Common myeloid progenitor, CD34-positive (primary cell): ENCODE results near the gene FOXM1.

Experiments
- CTCF ChIA-PET: fragments of 350-600 bp; sonication (Branson Sonifier 250); formaldehyde crosslinking; loops from one replicate; lab custom pipeline; 2021; ENCODE audit warnings: antibody characterized with exemption; lab: Charles Lee
- POLR2A ChIA-PET: fragments of 350-600 bp; sonication (Branson Sonifier 250); formaldehyde crosslinking; loops from one replicate; lab custom pipeline; 2021; ENCODE audit warnings: antibody characterized with exemption; lab: Charles Lee
- DNase-seq, 3 donors: peaks; one replicate each; pipeline versions ENCODE4 v3.0.0 to v3.0.0-alpha.2; 2013
- H3K27ac ChIP-seq, 2 experiments: 1 replicate in 1 of 2; 2 replicates in 1 of 2; pipeline ENCODE4 v1.7.0; 2013; ENCODE audit warnings: inconsistent platforms in 2 of 2, low read length in 2 of 2, mild to moderate bottlenecking in 2 of 2, low read depth in 1 of 2, moderate library complexity in 1 of 2; ENCODE audit not compliant: severe bottlenecking in 2 of 2, insufficient read depth in 1 of 2, poor library complexity in 1 of 2
- H3K27me3 ChIP-seq, 5 experiments: replicated peaks in 2 of 5; 1 replicate in 3 of 5; 2 replicates in 2 of 5; pipeline versions ENCODE4 v1.6.1 to v1.7.0; 2013; ENCODE audit warnings: low read length in 4 of 5, mild to moderate bottlenecking in 2 of 5, moderate library complexity in 2 of 5, inconsistent platforms in 1 of 5; ENCODE audit not compliant: insufficient read depth in 5 of 5, control insufficient read depth in 4 of 5
- H3K36me3 ChIP-seq, 4 experiments: 1 replicate in 2 of 4; 2 replicates in 2 of 4; pipeline versions ENCODE4 v1.6.1 to v1.7.0; 2013; ENCODE audit warnings: low read length in 3 of 4, control low read depth in 1 of 4, mild to moderate bottlenecking in 1 of 4; ENCODE audit not compliant: control insufficient read depth in 4 of 4, insufficient read depth in 4 of 4
- H3K4me1 ChIP-seq, 4 experiments: 1 replicate in 3 of 4; 2 replicates in 1 of 4; pipeline versions ENCODE4 v1.6.1 to v1.7.1; 2013; ENCODE audit warnings: low read length in 3 of 4, mild to moderate bottlenecking in 3 of 4, control low read depth in 1 of 4, inconsistent platforms in 1 of 4, moderate library complexity in 1 of 4; ENCODE audit not compliant: control insufficient read depth in 4 of 4, insufficient read depth in 4 of 4; ENCODE audit errors: control extremely low read depth in 1 of 4
- H3K4me3 ChIP-seq, 7 experiments: 1 replicate in 4 of 7; 2 replicates in 3 of 7; pipeline versions ENCODE4 v1.5.1 to v1.7.0; 2013; ENCODE audit warnings: mild to moderate bottlenecking in 7 of 7, low read length in 6 of 7, moderate library complexity in 6 of 7, inconsistent platforms in 2 of 7, low read depth in 2 of 7, control low read depth in 1 of 7; ENCODE audit not compliant: insufficient read depth in 4 of 7, control insufficient read depth in 1 of 7; ENCODE audit errors: extremely low read depth in 1 of 7
- H3K9me3 ChIP-seq, 5 experiments: 1 replicate in 4 of 5; 2 replicates in 1 of 5; pipeline versions ENCODE4 v1.6.1 to v1.7.1; 2013; ENCODE audit warnings: low read length in 4 of 5, mild to moderate bottlenecking in 2 of 5, inconsistent platforms in 1 of 5, low read depth in 1 of 5, moderate library complexity in 1 of 5; ENCODE audit not compliant: control insufficient read depth in 4 of 5, insufficient read depth in 2 of 5; ENCODE audit errors: control extremely low read depth in 1 of 5
- WGBS: methylation state at CpG from one replicate; pipeline ENCODE4 v1.1.5; 2013; ENCODE audit not compliant: insufficient coverage; 5-methylcytosine and 5-hydroxymethylcytosine counted together

The FOXM1 gene

DNA sequence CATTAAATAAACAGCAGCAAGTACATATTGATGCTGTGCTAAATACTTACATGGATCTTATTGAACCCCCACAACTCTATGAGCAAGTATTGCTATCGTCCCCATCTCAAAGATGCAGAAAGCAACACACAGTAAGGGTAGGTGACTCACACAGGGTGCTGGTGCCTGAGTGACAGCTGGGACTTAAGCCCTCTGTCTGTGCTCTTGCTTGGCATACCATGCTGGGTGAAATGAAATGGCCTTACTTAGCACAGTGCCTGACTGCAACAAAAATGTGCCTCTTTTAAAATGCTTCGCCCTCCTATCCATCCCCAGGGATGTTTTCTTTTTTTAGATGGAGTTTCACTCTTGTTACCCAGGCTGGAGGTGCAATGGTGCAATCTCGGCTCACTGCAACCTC lies 20.9 kb downstream of the FOXM1 start:
- CTCF ChIA-PET = interaction anchor here (1.3 to 3.5 kb wide), 3 partner anchors 11 to 178 kb away, joined by 3 to 18 read pairs (median 15); no protein-coding TSS in a partner anchor
- H3K27ac ChIP-seq = no peak overlapping the region

DNA sequence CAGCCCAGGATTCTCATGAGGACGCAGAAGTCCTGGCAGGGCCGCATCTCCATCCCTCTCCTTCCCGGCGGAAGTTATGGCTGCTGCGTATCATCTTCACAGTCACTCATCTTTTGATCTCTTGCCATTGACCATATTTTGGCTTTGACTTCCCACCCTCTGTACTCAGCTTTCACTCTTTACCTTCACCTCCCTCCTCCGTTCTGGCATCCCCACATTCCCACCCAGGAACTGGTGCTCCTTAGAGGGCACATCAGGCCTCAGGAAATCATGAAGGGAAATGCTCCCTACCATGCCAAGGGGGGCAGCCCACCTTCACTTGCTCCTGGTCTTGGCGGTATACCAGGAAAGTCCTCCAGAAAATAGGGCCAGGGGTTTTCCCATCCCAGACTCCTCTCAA lies 21.4 kb downstream of the FOXM1 start:
- WGBS = 98% methylated on average over 6 of the region's 7 CpGs
- no peaks in the 10 kb centered on the region for H3K9me3 ChIP-seq

More for the DNA sequence above, 20.9 kb downstream of the FOXM1 start:
- POLR2A ChIA-PET = no interaction called here
- DNase-seq = no peak
- Histone ChIP-seq H3K4me3 (no peak overlapping the region), H3K9me3 (no peaks in the 10 kb centered on the region), H3K36me3 (peaks cover 3 to 27% (median 20%) of the 10 kb centered on the region in 4 experiments), H3K4me1 (no peaks in the 10 kb centered on the region), H3K27me3 (no peaks in the 10 kb centered on the region)
- 94% methylated on average over 2 of the region's 3 CpGs for WGBS

DNA sequence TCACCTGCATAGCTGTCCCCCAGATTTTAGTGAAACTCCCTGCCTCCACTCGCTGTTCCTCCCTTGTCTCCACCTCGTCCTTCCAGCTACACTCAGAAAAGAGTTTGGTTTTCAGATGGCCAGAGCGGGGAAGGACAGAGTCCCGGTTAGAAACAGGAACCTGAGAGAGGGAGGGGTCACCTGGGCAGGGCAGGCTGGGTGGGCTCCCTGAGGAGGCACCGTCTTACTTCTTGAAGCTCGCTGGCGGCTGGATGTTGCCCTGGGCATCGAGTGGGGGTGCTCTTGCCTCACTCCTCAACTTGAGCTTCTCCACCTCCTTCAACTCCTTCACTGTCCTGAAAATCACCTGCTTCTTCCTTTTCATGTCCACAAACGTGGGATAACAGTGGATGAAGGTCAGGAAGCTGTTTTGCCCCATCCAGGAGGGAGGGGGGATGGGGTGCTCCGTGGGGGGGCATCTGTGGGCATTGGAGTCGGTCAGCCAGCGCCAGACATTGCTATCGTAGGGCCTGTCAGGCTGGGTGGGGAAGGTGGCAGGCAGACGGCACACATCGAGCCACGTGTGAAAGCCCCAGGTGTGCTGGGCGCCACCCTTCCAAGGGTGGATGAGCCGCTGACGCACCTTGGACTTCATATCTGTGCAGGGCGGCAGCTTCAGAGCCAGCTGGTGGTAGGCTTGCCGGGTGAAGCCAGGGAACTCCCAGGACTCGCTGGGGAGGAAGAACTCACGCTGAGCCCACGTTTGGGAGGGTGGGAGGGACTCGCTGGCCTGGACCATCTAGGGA lies 22.1 kb downstream of the FOXM1 start:
- H3K27ac ChIP-seq = no peak overlapping the region
- no peak for DNase-seq
- no peaks in the 10 kb centered on the region for H3K9me3 ChIP-seq
- H3K4me3 ChIP-seq = no peak overlapping the region
- POLR2A ChIA-PET = no interaction called here
- H3K4me1 ChIP-seq = no peaks in the 10 kb centered on the region
- peaks cover 3 to 27% (median 19%) of the 10 kb centered on the region in 4 experiments for H3K36me3 ChIP-seq
- no peaks in the 10 kb centered on the region for H3K27me3 ChIP-seq
- CTCF ChIA-PET = interaction anchor here (0.9 to 3.5 kb wide), 13 partner anchors 9 to 187 kb away, joined by 3 to 27 read pairs (median 7); no protein-coding TSS in a partner anchor
- WGBS = 97% methylated on average over 20 of the region's 25 CpGs

More for the DNA sequence above, 21.4 kb downstream of the FOXM1 start:
- DNase-seq = no peak
- peaks cover 3 to 27% (median 20%) of the 10 kb centered on the region in 4 experiments for H3K36me3 ChIP-seq
- POLR2A ChIA-PET = no interaction called here
- CTCF ChIA-PET = interaction anchor here (1.3 to 3.5 kb wide), 4 partner anchors 10 to 186 kb away, joined by 3 to 18 read pairs (median 14); no protein-coding TSS in a partner anchor
- H3K4me3 ChIP-seq = no peak overlapping the region
- no peaks in the 10 kb centered on the region for H3K4me1 ChIP-seq
- no peaks in the 10 kb centered on the region for H3K27me3 ChIP-seq
- H3K27ac ChIP-seq = no peak overlapping the region

DNA sequence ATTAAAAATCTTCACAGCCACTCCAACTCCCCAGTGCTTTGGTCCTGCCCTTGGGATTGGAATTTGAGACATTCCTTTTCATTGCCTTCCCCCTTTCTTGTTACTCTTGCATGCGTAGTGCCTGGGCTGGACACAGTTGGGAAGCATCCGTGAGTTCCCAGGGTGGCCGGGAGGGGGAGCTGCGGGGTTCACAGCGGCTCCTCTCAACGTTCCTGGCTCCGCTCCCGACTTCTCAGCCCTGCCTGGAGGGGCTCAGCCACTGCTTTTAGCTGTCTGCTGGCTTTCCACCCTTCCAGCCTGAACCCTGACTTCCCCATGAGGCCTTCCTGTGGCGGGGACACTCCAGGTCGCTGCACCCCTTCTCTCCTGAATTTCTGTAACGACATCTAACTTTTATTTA lies 23.3 kb downstream of the FOXM1 start:
- Histone ChIP-seq H3K9me3 (no peaks in the 10 kb centered on the region), H3K27me3 (no peaks in the 10 kb centered on the region), H3K4me3 (no peak overlapping the region), H3K36me3 (peaks cover under 1 to 16% (median 10%) of the 10 kb centered on the region in 4 experiments), H3K4me1 (no peaks in the 10 kb centered on the region), H3K27ac (no peak overlapping the region)
- CTCF ChIA-PET = interaction anchor here (0.7 to 3.5 kb wide), 12 partner anchors 8 to 278 kb away, joined by 3 to 27 read pairs (median 8); no protein-coding TSS in a partner anchor
- POLR2A ChIA-PET = no interaction called here
- DNase-seq = peak; percentile 45 to 66 (median 61)
- WGBS = 11% methylated on average over 7 of the region's 11 CpGs

DNA sequence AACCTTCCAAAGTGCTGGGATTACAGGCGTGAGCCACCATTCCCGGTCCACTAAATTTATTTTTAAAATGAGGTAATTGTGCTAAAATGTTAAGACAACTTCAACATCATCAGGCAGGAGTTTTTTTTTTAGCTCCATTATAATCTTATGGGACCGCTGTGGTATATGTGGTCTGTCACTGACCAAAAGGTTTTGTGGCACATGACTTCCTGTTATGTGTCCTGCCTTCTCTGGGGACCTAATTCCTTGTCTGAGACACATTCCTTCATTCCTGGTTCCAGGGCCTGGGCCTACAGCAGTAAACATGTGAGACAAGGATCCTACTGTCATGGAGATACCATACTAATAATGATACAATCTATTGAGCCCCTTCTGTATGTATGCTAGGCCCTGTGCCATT lies 25.0 kb downstream of the FOXM1 start:
- 90% methylated on average over 1 of the region's 3 CpGs for WGBS
- H3K4me3 ChIP-seq = no peak overlapping the region

DNA sequence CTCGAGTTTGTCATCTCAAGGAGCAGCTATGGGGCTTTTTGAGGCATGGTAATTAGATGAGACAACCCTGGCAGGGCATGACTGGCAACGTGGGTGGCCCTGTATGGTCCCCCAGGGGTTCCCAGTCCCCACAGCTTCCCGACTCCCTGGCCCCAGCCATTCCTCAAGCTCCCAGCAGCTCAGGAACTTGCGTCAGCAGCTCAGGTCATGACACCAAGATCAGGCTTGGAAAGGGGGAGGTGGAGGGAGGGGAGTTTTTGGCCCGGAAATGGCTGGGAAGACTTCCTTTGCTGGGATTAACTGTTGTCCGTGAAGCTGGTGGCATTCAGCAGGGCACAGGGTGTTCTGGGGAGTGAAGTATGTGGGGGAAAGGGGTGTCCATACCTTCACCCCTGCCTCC lies 31.7 kb downstream of the FOXM1 start:
- Histone ChIP-seq H3K4me3 (no peak overlapping the region), H3K27me3 (no peaks in the 10 kb centered on the region), H3K4me1 (no peaks in the 10 kb centered on the region), H3K9me3 (no peaks in the 10 kb centered on the region), H3K27ac (no peak overlapping the region), H3K36me3 (peaks cover 0 to 22% (median 9%) of the 10 kb centered on the region in 4 experiments)
- DNase-seq = no peak
- WGBS = 60% methylated on average over 1 of the region's 6 CpGs
- POLR2A ChIA-PET = no interaction called here
- CTCF ChIA-PET = interaction anchor here (1.0 to 3.8 kb wide), 7 partner anchors 9 to 197 kb away, joined by 3 to 18 read pairs (median 7); no protein-coding TSS in a partner anchor

More for the DNA sequence above, 25.0 kb downstream of the FOXM1 start:
- POLR2A ChIA-PET = no interaction called here
- Histone ChIP-seq H3K4me1 (no peaks in the 10 kb centered on the region), H3K9me3 (no peaks in the 10 kb centered on the region), H3K36me3 (peaks cover 0 to 5% (median 3%) of the 10 kb centered on the region in 4 experiments), H3K27ac (no peak overlapping the region), H3K27me3 (no peaks in the 10 kb centered on the region)
- DNase-seq = no peak
- CTCF ChIA-PET = interaction anchor here (0.8 to 1.4 kb wide), 4 partner anchors 11 to 182 kb away, joined by 3 to 5 read pairs (median 4); no protein-coding TSS in a partner anchor

DNA sequence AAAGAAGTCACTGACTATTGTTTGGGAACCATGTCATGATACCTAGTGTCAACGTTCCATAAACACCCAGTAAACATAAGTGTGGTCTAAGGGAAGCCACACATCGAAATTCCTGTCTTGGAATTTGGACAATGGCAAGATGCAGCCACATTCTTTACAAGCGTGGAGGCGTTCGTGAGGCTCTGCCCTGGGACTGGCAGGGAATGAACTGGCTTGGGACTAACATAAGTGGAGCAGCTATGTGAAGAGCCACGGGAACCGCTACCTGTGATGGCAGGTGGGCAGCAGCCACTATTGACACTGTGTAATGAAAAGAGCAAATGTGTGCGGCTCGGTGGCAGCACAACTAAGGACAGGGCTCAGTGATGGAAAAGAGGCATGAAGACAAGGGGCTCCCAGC lies 32.2 kb downstream of the FOXM1 start:
- ChIA-PET POLR2A (no interaction called here), CTCF (interaction anchor here (1.2 to 3.8 kb wide), 5 partner anchors 10 to 197 kb away, joined by 3 to 18 read pairs (median 8); no protein-coding TSS in a partner anchor)
- H3K9me3 ChIP-seq = no peaks in the 10 kb centered on the region
- no peaks in the 10 kb centered on the region for H3K27me3 ChIP-seq
- H3K36me3 ChIP-seq = peaks cover 0 to 22% (median 9%) of the 10 kb centered on the region in 4 experiments
- WGBS = 100% methylated on average over 8 of the region's 9 CpGs
- H3K4me3 ChIP-seq = no peak overlapping the region
- no peak for DNase-seq
- no peak overlapping the region for H3K27ac ChIP-seq
- H3K4me1 ChIP-seq = no peaks in the 10 kb centered on the region
